Globus pallidus (tissue), 1 donor: ENCODE data around the gene NTSR2.
"Not testable (repeated sequence)": the region's sequence is repeated elsewhere in the genome, so short reads cannot be mapped to it uniquely, and the experiment has no call there.

Experiments used
- DNase-seq: peaks from one replicate; pipeline ENCODE4 v3.0.0-alpha.2; 2015; ENCODE audit warnings: low spot score

NTSR2 gene

GRCh38 chr2:11679486-11680181 is 9.6 kb upstream of the NTSR2 start:
- DNase-seq, result no peak

GRCh38 chr2:11679016-11679415 is 9.0 kb upstream of the NTSR2 start:
- no peak for DNase-seq

- DNase-seq, result no peak
Observed at GRCh38 chr2:11678306-11678960, 8.4 kb upstream of the NTSR2 start.

DNA sequence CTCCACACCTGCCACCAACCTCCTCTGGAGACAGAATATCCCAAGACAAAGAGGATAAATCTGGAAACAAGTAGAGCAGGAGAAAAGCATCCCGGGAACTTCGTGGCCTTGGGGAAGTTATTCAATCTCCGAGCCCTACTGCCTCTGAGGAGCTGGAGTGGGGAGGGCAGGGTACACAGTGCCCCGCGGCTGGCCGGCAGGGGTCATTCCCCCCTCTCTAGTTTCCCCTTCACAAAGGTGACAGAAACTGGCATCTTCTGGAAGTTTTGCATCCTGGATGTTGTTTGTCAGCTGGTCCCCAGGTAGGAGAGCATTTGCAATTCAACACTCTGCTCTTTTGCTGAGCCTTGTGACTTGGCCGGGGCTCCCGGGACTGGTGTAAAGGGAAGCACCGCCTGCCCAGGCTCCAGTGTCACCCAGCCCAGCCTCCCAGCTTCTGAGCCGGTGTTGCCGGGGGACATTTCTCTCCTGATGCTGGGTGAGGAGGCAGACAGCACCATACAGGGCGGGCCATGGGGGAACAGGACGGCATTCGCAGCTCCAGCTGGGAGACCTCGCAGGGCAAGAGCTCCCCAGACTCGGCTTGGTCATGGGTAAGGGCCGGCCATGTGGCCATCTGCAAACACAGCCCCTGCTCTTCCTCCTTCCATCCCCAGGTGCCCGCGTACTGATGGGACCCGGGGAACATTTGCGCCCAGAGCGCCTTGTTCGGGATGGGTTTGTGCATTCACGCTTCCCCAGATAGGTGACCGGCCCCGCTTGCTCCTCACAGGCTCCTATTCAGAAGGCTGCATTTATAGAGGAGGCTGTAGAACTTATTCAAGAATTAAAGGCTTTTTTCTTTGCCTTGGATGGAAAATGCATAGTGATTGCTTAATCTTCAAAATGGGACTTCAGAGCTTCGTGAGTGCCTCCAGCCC is 7.4 kb upstream of the NTSR2 start:
- DNase-seq, result no peak

DNA sequence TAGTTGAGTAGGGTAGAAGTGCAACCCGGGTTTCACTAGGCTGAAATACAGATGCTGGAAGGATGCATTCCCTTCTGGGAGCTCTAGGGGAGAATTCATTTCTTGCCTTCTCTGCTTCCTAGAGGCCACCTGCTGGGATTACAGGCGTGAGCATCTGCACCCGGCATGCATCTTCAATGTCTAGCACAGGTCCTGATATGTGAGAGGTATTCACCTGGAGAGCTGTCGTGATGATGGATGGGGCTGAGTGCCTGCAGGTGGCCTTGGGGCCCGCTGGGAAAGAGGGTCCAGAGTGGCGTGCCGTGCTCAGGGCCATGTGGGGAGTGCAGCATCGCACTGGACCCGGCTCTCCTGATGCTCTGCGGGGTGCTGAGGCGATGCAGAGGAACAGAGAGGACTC is 6.6 kb upstream of the NTSR2 start:
- DNase-seq, result no peak

DNA sequence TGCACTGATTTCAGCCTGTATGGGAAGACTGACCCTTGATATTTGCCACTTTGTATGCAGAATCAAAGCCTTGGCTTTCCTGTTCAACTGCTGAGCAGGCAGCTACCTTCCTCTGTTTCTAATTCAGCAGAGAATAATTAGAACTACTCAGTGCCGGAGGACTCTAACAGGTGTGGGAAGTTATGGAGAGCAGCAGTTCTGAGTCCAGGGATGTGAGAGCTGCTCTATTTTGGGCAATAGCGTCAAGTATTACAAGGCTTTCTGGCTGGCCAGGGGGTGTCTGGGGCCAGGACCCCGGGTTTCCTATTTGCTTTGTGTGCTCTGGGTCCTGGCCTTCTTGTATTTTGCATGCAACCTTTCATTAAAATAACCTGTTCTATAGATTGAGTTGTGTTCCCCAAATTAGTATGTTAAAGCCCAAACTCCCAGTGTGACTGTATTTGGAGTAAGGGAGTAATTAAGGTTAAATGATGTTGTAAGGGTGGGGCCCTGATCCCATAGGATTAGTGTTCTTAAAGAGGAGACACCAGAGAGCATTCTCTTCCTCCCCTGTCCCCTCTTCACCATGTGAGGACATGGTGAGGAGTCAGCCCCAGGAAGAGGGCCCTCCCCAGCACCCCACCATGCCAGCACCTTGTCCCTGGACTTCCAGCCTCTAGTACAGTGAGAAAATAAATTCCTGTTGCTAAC is 5.6 kb upstream of the NTSR2 start:
- no peak for DNase-seq

DNA sequence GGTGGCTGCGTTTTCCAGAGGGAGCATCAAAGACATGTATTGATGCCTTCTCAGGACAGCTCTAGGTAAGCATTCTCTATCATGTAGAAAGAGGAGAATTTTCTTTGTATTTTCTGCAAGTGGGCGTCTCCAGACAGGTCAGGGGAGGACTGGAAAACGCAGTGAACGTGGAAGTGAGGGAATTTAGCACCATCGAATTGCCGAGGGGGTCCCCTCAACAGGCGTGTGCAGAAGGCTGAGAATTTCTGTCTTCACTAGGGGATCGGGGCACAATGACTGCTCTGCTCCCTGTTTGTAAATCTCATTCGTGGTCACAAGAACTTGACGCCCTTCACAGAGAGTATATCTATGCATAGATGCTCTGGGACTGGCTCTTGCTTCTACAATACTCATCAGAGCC is 5.0 kb upstream of the NTSR2 start:
- DNase-seq, result no peak

DNA sequence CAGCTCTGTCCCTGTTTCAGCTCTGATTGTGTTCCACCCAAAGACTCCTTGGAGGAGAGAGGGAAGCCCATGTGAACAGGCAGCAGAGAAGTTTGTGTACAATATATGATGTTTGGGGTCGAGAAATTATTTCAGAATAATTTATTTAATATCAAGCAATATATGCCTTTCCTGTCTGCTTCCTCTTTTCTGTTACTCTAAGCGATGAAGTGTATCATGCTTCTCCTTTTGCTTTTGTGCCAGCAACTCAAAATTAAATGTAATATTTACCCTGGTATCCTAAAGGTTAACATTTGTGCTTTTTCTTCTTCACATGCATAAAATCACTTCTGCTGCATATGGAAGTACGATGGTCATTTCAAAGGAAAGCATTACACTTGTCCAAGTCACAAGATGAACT is 2.4 kb upstream of the NTSR2 start:
- no peak for DNase-seq

- no peak for DNase-seq
Observed at GRCh38 chr2:11667866-11668637, 1.9 kb downstream of the NTSR2 start.

DNA sequence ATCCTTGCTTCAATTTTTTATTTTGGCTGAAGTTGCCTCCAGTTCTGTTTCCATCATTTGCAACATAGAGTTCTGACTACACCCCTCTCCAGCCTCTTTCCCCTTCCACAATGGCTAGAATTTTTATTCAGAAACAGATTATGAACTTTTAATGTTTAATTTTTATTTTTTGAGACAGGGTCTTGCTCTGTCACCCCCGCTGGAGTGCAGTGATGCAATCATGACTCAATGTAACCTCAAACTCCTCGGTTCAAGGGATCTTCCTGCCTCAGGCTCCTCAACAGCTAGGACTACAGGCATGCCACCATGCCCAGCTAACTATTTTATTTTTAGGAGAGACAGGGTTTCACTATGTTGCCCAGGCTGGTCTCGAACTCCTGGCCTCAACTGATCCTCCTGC is 2.8 kb downstream of the NTSR2 start:
- DNase-seq, result no peak

DNA sequence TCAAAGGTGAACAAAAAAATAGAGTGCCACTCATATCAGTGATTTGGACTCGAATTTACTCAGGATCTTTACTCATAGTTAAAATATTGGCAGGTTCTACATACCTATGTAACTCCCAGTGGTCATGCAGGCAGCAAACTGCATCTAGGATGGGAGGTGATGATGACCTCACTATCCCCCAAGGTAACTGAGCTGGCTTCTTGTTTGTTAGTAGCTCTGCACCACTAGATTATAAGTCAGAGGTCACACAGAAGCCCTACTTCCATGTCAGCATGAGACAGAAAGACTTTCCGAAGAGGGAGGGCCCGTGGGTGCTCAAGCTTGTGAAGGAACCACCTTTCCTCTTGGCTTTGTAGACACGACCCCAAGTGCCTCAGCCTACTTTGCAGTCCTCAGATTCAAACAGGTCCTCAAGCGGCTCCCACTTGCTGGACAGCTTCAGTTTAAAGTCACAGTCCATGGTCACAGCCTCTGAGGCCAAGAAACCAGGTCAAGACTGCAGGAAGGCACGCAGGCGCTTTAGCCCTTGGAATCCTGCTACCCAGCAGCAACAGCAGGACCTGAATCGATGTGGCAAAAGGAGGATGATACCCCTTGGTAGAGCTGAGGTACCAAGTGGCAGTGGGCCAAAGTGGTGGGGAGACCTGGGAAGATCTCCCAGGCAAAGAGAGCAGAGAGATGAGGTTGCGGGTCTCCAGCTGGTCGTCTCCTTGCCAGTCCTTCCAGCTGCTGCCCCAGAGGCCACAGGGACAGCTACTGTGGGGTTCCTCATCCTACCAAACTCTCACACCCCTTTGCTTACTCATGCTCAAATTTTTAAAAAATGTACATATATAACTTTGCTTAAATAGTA is 4.3 kb downstream of the NTSR2 start:
- DNase-seq, result no peak

DNA sequence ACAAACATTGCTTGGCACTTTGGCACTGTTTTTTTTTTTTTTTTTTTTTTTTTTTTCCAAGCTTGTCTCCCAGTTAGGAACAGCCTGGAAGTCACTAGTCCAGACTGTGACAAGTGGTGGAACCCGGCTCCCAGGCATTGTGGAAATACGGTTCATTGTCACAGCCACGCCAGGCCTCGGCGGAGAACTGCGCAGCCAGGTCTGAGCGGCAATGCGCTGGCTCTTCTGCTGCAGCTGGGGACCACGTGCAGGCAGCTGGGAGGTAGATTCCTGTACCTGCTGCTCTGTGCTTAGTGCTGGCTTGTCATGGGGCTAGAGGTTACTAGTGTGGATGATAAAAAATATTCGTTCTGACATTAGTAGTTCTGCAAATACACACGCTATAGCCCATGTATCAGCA is 5.0 kb downstream of the NTSR2 start:
- no peak for DNase-seq

GRCh38 chr2:11663427-11663826 is 6.6 kb downstream of the NTSR2 start:
- no peak for DNase-seq

- DNase-seq, result no peak
Observed at GRCh38 chr2:11662882-11663281, 7.1 kb downstream of the NTSR2 start.

DNA sequence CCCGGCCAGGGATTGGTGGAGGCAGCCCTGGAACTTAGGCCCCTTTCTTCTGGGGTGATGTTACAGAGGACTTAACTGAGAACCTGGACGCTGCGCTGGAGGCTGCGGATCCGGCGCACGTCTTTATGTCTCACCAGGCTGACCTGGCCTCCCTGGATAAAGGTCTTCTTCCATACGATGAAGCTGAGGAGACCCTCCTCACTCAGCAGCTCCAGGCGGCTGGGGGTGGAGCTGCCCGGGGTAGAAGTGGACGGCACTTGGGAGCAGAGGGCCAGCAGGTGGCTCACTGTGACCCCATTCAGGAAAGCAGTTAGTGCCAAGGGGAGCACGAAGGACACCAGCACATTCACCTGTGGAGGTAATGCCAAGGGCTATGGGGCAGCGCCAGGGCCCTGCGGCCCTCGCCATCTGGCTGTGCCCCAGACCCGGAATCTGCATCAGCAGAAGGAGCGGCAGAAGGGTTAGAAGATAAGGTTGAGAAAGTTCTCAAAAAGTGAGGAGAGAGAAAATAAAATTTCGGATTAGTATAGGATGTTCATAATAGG is 8.0 kb downstream of the NTSR2 start:
- DNase-seq, result no peak

DNA sequence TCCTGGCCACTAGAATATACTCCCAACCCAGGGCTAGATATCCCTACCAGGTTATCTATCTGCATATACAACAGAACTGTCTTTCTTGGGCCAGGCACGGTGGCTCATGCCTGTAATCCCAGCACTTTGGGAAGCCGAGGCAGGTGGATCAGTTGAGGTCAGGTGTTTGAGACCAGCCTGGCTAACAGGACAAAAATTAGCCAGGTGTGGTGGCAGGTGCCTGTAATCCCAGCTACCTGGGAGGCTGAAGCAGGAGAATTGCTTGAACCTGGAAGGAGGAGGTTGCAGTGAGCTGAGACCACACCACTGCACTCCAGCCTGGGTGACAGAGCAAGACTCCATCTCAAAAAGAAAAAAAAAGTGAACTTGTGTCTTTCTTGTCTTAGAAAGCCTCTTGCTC is 9.6 kb downstream of the NTSR2 start:
- not testable (repeated sequence) for DNase-seq

DNA sequence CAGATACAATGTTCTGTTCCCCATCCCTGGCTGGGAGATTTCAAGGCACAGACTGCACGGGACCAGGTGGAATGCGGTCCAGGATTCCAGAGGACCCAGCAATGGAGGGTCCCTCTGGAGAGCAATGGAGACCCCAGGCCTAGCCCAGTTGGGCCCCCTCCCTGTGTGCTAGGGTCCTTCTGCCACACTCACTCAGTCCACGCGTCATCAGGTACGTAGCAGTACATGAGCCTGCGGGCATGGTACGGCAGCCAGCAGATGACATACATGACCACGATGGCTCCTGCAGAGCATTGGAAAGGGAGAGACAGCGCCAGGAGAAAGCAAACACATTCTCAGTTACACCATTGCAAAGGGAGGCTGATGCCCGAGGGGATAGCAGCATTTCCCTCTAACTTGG is 10.1 kb downstream of the NTSR2 start:
- DNase-seq, result no peak

- no peak for DNase-seq
Observed at GRCh38 chr2:11659115-11659475, 10.9 kb downstream of the NTSR2 start.

DNA sequence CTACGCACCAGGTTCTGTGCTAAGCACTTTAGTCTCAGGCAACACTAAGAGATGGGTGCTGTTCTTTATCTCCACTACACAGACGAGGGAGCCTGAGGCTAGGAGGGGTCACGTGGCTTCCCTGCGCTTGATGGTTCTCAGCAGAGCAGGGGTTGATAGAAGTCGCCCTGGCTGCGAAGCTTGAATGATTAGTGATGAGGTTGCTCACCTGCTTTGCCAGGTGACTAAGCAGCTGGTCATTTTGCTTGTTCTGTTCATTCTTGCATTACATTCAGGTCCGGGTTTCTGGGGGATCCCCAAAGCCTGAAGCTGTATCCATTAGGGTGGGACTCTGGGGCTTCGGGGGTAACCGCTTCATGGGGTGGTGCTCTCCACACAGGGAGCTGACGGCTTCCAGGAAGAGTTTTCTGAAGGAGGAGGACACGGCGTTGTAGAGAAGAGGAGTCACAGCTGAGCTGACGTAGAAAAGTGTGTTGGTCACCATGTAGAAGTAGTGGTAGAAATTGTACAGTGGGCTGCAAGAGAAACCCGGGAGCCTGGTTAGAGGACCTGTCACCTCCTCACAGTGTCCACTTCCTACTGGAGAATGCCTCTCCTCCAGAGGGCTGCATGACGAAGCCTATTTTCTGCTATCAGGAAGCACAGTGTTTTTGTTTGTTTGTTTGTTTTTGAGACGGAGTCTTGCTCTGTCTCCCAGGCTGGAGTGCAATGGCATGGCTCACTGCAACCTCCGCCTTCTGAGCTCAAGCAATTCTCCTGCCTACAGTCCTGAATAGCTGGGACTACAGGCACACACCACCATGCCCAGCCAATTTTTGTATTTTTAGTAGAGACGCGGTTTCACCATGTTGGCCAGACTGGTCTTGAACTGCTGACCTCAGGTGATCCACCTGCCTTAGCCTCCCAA is 11.5 kb downstream of the NTSR2 start:
- DNase-seq, result no peak
